Naive thymus-derived CD8-positive, alpha-beta T cell (primary cell): ENCODE measurements around the gene LRTM1. TPM values are rescaled to one million over a fixed set of nuclear protein-coding genes. Genes with fewer than 3 reads are reported as not detected.

ENCODE experiments used
- ATAC-seq, 2 donors: fragments of 150-1000 bp; cut with Tn5 transposase in 1 of 2; sonication (Bioruptor Pico), chemical (Tn5 transposase) in 1 of 2; 1 replicate in 1 of 2; 2 replicates in 1 of 2; pipeline ENCODE4 v1.10.0; 2021; ENCODE audit warnings: mild to moderate bottlenecking in 2 of 2, moderate library complexity in 2 of 2
- POLR2A ChIA-PET: fragments of 350-600 bp; sonication (Branson Sonifier 250); formaldehyde crosslinking; loops from one replicate; lab custom pipeline; 2021; ENCODE audit warnings: antibody characterized with exemption; lab: Charles Lee
- DNase-seq, 10 donors: peaks; one replicate each; pipeline versions ENCODE4 v3.0.0 to v3.0.0-alpha.2; 2020 to 2022
- H3K27ac Mint-ChIP-seq, 10 donors: one replicate each; pipeline ENCODE4 v1.8.0; 2020 to 2022; ENCODE audit warnings: mild to moderate bottlenecking in 10 of 10, mixed read lengths in 10 of 10, moderate library complexity in 4 of 10, inconsistent platforms in 1 of 10
- H3K27me3 Mint-ChIP-seq, 5 donors: one replicate each; pipeline ENCODE4 v1.8.0; 2021 to 2022; ENCODE audit warnings: mixed read lengths in 5 of 5
- H3K36me3 Mint-ChIP-seq, 3 donors: one replicate each; pipeline ENCODE4 v1.8.0; 2020 to 2022; ENCODE audit warnings: mixed read lengths in 3 of 3, mild to moderate bottlenecking in 2 of 3, inconsistent platforms in 1 of 3
- H3K4me1 Mint-ChIP-seq, 4 donors: one replicate each; pipeline ENCODE4 v1.8.0; 2021 to 2022; ENCODE audit warnings: mixed read lengths in 4 of 4
- H3K4me3 Mint-ChIP-seq, 10 donors: one replicate each; pipeline ENCODE4 v1.8.0; 2020 to 2022; ENCODE audit warnings: mild to moderate bottlenecking in 10 of 10, mixed read lengths in 10 of 10, moderate library complexity in 6 of 10, inconsistent platforms in 1 of 10
- H3K9me3 Mint-ChIP-seq, 9 donors: one replicate each; pipeline ENCODE4 v1.8.0; 2020 to 2022; ENCODE audit warnings: mixed read lengths in 9 of 9, mild to moderate bottlenecking in 3 of 9, inconsistent platforms in 1 of 9, moderate library complexity in 1 of 9
- polyA plus RNA-seq, 3 donors: library from polyadenylated mRNA; unstranded; fragments of 300-500 nt; fragmentation: Illumina TruSeq; gene quantifications; one replicate each; pipeline ENCODE4 v1.2.3, GENCODE V29; 2021
- total RNA-seq, 8 experiments: library from RNA in 2 of 8; stranded (reverse) in 2 of 8; gene quantifications; one replicate each; pipeline ENCODE4 v1.2.3 and lab custom pipeline; 2021 to 2026

The LRTM1 gene
- total and polyA plus RNA-seq, 5 experiments from 2014 or later = not detected

- Mint-ChIP-seq H3K9me3 (peaks cover 0 to 3% (median 0%) of the 10 kb centered on the region in 9 donors), H3K4me3 (no peak overlapping the region)
- no peak for ATAC-seq
Measured at GRCh38 chr3:54960082-54960481, 32.2 kb upstream of the LRTM1 start.

GRCh38 chr3:54957711-54958110, 29.9 kb upstream of the LRTM1 start:
- H3K27ac Mint-ChIP-seq = no peak overlapping the region
- H3K4me1 Mint-ChIP-seq = no peaks in the 10 kb centered on the region
- POLR2A ChIA-PET = no interaction called here
- no peak overlapping the region for H3K4me3 Mint-ChIP-seq
- no peak for ATAC-seq
- no peaks in the 10 kb centered on the region for H3K36me3 Mint-ChIP-seq
- peaks cover 0 to 3% (median 0%) of the 10 kb centered on the region in 9 donors for H3K9me3 Mint-ChIP-seq
- no peak for DNase-seq
- H3K27me3 Mint-ChIP-seq = peaks cover 0 to 6% (median 0%) of the 10 kb centered on the region in 5 donors

More at GRCh38 chr3:54960082-54960481, 32.2 kb upstream of the LRTM1 start:
- no peak overlapping the region for H3K27ac Mint-ChIP-seq
- H3K27me3 Mint-ChIP-seq = peaks cover 0 to 4% (median 0%) of the 10 kb centered on the region in 5 donors
- no peaks in the 10 kb centered on the region for H3K4me1 Mint-ChIP-seq
- DNase-seq = no peak
- POLR2A ChIA-PET = no interaction called here
- no peaks in the 10 kb centered on the region for H3K36me3 Mint-ChIP-seq

- H3K27me3 Mint-ChIP-seq = peaks cover 0 to 7% (median 0%) of the 10 kb centered on the region in 5 donors
- no peak overlapping the region for H3K4me3 Mint-ChIP-seq
- peaks cover 0 to 3% (median 0%) of the 10 kb centered on the region in 9 donors for H3K9me3 Mint-ChIP-seq
- no peaks in the 10 kb centered on the region for H3K36me3 Mint-ChIP-seq
- H3K4me1 Mint-ChIP-seq = no peaks in the 10 kb centered on the region
- DNase-seq (no peak), ATAC-seq (no peak)
- POLR2A ChIA-PET = no interaction called here
- no peak overlapping the region for H3K27ac Mint-ChIP-seq
Measured at GRCh38 chr3:54955941-54956340, 28.1 kb upstream of the LRTM1 start.

GRCh38 chr3:54955496-54955895, 27.6 kb upstream of the LRTM1 start:
- H3K27me3 Mint-ChIP-seq = peaks cover 0 to 7% (median 0%) of the 10 kb centered on the region in 5 donors
- no peaks in the 10 kb centered on the region for H3K36me3 Mint-ChIP-seq
- H3K9me3 Mint-ChIP-seq = peaks cover 0 to 3% (median 0%) of the 10 kb centered on the region in 9 donors
- POLR2A ChIA-PET = no interaction called here
- no peaks in the 10 kb centered on the region for H3K4me1 Mint-ChIP-seq
- DNase-seq (no peak), ATAC-seq (no peak)
- H3K27ac Mint-ChIP-seq = no peak overlapping the region
- H3K4me3 Mint-ChIP-seq = no peak overlapping the region

- no peak overlapping the region for H3K27ac Mint-ChIP-seq
- H3K27me3 Mint-ChIP-seq = peaks cover 0 to 7% (median 0%) of the 10 kb centered on the region in 5 donors
- DNase-seq (no peak), ATAC-seq (no peak)
- POLR2A ChIA-PET = no interaction called here
- no peaks in the 10 kb centered on the region for H3K4me1 Mint-ChIP-seq
- no peak overlapping the region for H3K4me3 Mint-ChIP-seq
- H3K9me3 Mint-ChIP-seq = peaks cover 0 to 3% (median 0%) of the 10 kb centered on the region in 9 donors
- no peaks in the 10 kb centered on the region for H3K36me3 Mint-ChIP-seq
Measured at GRCh38 chr3:54954521-54954920, 26.7 kb upstream of the LRTM1 start.

GRCh38 chr3:54954022-54954421, 26.2 kb upstream of the LRTM1 start:
- Mint-ChIP-seq H3K4me3 (no peak overlapping the region), H3K27ac (no peak overlapping the region), H3K36me3 (no peaks in the 10 kb centered on the region), H3K9me3 (peaks cover 0 to 3% (median 0%) of the 10 kb centered on the region in 9 donors), H3K4me1 (no peaks in the 10 kb centered on the region), H3K27me3 (peaks cover 0 to 7% (median 0%) of the 10 kb centered on the region in 5 donors)
- POLR2A ChIA-PET = no interaction called here
- no peak for ATAC-seq
- no peak for DNase-seq

- no peak for ATAC-seq
- Mint-ChIP-seq H3K36me3 (no peaks in the 10 kb centered on the region), H3K27ac (no peak overlapping the region), H3K9me3 (peaks cover 0 to 2% (median 0%) of the 10 kb centered on the region in 9 donors), H3K27me3 (peaks cover 0 to 14% (median 0%) of the 10 kb centered on the region in 5 donors), H3K4me1 (no peaks in the 10 kb centered on the region), H3K4me3 (no peak overlapping the region)
- no peak for DNase-seq
- POLR2A ChIA-PET = no interaction called here
Measured at GRCh38 chr3:54951405-54951804, 23.5 kb upstream of the LRTM1 start.

GRCh38 chr3:54950391-54951003, 22.6 kb upstream of the LRTM1 start:
- H3K36me3 Mint-ChIP-seq = no peaks in the 10 kb centered on the region
- ATAC-seq = no peak

GRCh38 chr3:54949491-54950044, 21.7 kb upstream of the LRTM1 start:
- Mint-ChIP-seq H3K36me3 (no peaks in the 10 kb centered on the region), H3K4me1 (no peaks in the 10 kb centered on the region), H3K27ac (no peak overlapping the region), H3K9me3 (no peaks in the 10 kb centered on the region), H3K27me3 (peaks cover 0 to 19% (median 3%) of the 10 kb centered on the region in 5 donors), H3K4me3 (no peak overlapping the region)
- ATAC-seq (no peak), DNase-seq (no peak)
- POLR2A ChIA-PET = no interaction called here

More at GRCh38 chr3:54950391-54951003, 22.6 kb upstream of the LRTM1 start:
- DNase-seq = no peak
- Mint-ChIP-seq H3K27ac (no peak overlapping the region), H3K9me3 (peaks cover 0 to 2% (median 0%) of the 10 kb centered on the region in 9 donors), H3K4me1 (no peaks in the 10 kb centered on the region), H3K4me3 (no peak overlapping the region), H3K27me3 (peaks cover 0 to 18% (median 0%) of the 10 kb centered on the region in 5 donors)
- POLR2A ChIA-PET = no interaction called here

GRCh38 chr3:54941690-54942362, 14.0 kb upstream of the LRTM1 start:
- POLR2A ChIA-PET = no interaction called here
- no peaks in the 10 kb centered on the region for H3K36me3 Mint-ChIP-seq
- H3K27ac Mint-ChIP-seq = no peak overlapping the region
- DNase-seq (no peak), ATAC-seq (no peak)
- H3K9me3 Mint-ChIP-seq = peaks cover 0 to 4% (median 0%) of the 10 kb centered on the region in 9 donors
- peaks cover 0 to 9% (median 3%) of the 10 kb centered on the region in 5 donors for H3K27me3 Mint-ChIP-seq
- no peak overlapping the region for H3K4me3 Mint-ChIP-seq
- no peaks in the 10 kb centered on the region for H3K4me1 Mint-ChIP-seq

GRCh38 chr3:54940971-54941370, 13.1 kb upstream of the LRTM1 start:
- no peak overlapping the region for H3K4me3 Mint-ChIP-seq
- H3K9me3 Mint-ChIP-seq = peaks cover 0 to 4% (median 0%) of the 10 kb centered on the region in 9 donors
- ATAC-seq (no peak), DNase-seq (no peak)
- H3K27me3 Mint-ChIP-seq = peaks cover 0 to 4% (median 3%) of the 10 kb centered on the region in 5 donors
- H3K36me3 Mint-ChIP-seq = no peaks in the 10 kb centered on the region
- H3K27ac Mint-ChIP-seq = no peak overlapping the region
- H3K4me1 Mint-ChIP-seq = no peaks in the 10 kb centered on the region
- POLR2A ChIA-PET = no interaction called here

- Mint-ChIP-seq H3K4me3 (no peak overlapping the region), H3K27me3 (peaks cover 0 to 3% (median under 1%) of the 10 kb centered on the region in 5 donors), H3K4me1 (no peaks in the 10 kb centered on the region), H3K36me3 (no peaks in the 10 kb centered on the region), H3K27ac (no peak overlapping the region), H3K9me3 (peaks cover 0 to 4% (median 0%) of the 10 kb centered on the region in 9 donors)
- DNase-seq (no peak), ATAC-seq (no peak)
- POLR2A ChIA-PET = no interaction called here
Measured at GRCh38 chr3:54939557-54940300, 11.9 kb upstream of the LRTM1 start.
